COR-L47 (cell line): ENCODE measurements around the gene PFN1.
A peak's percentile ranks its signal among the peaks of the same experiment; 100 is the strongest.

Experiments used
- DNase-seq: peaks from one replicate; lab custom pipeline; 2025; lab: John Stamatoyannopoulos, UW

The PFN1 gene

DNA sequence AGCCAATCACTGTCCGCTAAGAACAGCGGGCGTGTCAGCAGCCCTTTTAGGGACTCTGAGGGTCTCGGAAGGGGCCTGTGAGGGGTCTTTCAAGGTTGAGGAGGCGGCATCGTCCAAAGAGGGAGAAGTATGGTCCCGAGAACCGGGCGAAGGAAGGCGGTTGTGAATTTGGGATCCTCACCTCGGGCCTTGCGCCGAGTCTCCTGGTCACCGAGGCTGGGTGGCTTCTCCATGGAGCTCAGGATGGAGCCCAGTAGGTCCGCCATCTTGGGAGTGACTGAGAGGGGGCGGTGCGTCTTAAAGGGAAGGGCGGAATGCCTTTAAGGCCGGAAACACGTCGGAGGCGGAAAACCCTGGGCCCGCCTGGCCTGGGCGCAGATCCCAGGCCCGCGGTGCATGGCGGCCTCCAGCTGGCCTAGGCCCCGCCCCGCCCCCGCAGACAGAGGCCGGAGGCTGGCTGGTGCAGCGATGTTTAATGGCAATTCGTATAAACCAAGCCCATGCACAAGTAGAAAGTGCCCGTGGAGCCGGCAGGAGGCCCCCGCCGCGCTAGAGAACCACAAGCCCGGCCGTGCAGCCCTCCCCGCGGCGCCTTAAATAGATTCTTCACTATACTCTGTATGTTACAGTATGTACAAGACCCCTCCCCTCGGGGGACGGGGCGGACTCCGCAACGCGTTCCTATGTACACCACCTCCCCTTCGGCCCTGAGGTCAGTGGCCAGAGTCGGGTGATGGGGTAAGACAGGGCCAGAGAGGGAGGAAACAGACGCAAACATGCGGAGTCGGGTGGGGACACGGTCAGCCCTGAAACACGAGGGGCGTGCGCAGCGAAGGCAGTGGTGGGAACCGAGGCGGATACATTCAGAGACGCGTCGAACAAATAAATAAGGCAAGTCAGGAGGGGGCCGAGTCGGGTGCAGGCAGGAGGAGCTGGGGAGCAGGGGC lies 19.5 kb upstream of the PFN1 start, which contains the start of gene SPAG7:
TSS of gene SPAG7 (minus strand) at position 279 of the 947 bp plus-strand sequence. CDS start at position 266, 13 bp downstream.
- peak; percentile 80 for DNase-seq

DNA sequence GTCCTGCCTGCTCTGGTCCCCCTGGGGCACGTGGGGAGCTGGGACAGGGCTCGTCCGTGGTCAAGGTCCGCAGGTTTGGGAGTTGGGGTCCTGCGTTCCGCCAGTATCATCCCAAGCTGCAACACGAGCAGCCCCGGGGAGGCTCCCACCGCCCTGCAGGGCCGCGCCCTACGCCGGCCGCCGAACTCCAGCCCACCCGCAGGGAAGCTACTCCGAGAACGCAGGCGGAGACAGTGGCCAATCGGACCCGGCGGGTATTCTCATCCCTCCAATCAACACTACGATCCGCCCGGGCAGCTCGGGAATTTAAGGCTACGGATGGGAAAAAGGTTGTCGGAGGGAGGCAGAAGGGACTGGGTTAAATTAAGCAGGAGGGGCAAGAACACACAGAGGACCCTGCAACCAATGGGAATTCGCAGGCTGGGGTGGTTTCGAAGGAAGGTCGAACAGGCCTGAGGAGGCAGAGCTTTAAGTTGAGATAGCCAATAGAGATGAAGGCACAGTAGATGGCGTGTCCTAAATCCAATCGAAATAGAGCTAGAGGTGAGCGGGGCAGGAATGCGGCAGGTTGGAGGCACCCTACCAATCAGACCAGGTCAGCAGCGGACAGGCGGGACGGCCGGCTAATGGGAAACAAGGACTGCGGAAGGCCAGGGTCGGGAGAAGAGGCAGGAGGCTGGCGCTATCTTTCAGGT lies 18.7 kb upstream of the PFN1 start:
- peak; percentile 91 for DNase-seq

DNA sequence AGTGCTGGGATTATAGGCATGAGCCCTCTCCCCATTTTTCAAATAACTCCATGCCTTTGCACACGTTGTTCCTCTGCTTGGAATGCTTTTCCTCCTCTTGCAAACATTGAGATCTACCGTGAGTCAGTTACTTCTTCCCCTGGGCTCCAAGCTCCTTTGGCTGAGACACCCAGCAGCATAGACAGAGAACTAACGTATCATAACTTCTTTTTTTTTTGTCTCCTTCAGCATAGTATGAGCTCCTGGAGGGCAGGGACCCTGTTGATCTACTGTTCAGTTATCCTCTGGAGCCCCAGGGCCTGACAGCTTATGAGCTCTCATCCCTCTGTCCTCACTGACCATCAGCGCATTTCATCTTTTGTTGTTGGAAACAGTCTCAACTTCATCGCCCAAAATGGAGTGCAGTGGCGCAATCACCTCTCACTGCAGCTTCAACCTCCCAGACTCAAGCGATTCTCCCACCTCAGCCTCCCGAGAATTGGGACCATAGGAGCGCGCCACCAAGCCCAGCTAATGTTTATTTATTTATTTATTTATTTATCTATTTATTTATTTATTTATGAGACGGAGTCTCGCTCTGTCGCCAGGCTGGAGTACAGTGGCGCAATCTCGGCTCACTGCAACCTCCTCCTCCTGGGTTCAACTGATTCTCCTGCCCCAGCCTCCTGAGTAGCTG lies 17.1 kb upstream of the PFN1 start:
- DNase-seq: no peak

DNA sequence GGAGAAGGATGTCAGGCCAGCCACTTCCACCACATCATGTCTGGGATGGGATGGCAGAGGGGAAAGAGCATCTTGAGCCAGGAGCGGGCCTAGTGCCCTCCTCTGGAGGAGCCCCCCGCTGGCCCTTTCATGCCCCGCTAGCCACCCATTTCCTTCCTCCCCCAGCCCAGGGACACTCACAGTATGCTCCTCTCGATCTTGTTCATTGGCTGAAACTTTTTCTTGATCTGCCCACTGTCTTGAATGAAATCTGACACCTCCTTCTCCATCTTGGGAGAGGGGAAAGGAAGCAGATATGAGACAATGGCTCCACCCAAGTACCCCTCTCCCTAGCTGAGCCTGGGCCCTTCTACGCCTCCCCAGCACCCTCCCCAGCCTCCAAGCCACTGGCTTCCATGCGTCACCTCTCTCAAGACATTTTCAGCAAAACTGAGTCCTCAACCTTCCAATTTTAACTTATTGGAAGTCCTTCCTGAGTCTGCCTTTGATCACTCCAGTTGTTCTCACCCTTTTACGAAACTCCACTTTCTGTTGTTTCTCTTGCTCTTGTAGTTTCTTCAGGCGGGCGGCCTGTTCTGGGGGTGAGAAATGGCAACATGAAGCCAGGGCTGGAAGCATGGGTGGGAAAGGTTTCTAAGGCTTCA lies 12.1 kb upstream of the PFN1 start:
- DNase-seq: no peak

DNA sequence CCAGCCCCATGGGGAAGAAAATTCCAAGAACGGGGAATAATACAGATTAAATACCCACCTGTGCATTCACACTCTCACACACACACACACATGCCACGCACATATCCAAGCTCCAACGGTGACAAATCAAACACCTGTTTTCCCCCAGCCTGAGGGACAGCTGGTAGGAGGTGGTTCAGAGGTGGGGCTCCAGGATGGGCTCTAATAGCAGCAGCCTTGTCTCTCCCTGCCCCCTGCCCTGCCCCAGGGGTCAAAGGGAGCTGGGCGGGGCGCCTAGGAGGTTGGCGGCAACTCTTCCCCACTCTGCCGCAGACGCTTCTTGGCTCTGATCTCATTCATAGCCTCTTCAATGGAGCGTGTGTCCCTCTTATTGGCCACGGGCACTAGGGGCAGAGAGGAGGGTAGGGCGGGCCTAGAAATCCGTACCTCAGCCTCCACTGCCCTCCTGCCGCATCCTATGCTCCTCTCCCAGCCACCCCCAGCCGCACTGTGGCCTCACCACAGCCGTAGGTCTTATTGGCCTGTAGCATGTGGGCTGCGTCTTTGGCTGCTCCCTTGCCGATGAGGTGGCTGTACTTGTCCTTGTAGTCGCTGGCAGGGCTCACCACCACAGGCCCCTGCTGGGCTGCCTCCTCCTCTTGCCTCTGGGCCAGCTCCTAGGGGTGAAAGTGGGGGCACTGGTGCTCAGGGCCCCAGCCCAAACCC lies 11.1 kb upstream of the PFN1 start:
- DNase-seq: no peak

DNA sequence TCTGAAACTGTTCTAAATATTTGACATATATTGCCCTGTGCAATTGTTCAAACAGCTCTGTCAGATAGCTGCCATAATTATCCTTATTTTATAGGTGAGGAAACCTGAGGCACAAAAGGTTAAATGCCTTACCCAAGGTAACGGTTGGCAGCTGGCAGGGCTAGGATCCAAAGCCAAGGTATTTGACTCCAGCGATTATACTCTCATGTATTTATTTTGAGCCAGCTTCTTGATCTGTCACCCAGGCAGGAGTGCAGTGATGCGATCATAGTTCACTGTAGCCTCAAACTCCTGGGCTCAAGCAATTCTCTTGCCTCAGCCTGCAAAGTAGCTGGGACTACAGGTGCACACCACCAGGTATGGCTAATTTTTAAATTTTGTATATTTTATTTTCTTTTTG lies 9.8 kb upstream of the PFN1 start:
- DNase-seq: no peak

DNA sequence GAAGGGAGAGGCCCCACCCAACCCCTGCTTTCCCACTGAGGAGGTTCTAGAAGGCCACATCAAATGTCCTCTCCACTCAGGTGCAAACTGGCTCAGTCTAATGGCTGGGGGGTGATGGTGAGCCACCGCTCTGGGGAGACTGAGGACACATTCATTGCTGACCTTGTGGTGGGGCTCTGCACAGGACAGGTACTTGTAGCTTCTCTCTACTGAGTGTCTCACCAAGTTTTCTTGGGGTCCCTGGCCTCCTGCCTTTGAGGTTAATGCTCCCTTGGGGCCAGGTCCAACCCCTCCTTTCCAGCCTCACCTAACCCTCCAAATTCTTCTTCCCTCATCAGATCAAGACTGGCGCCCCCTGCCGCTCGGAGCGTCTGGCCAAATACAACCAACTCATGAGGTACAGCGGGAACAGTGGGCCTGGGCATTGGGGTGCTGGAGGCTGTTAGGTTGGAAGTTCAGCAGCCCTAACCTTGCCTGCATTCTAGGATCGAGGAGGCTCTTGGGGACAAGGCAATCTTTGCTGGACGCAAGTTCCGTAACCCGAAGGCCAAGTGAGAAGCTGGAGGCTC lies 8.2 kb upstream of the PFN1 start:
- no peak for DNase-seq

DNA sequence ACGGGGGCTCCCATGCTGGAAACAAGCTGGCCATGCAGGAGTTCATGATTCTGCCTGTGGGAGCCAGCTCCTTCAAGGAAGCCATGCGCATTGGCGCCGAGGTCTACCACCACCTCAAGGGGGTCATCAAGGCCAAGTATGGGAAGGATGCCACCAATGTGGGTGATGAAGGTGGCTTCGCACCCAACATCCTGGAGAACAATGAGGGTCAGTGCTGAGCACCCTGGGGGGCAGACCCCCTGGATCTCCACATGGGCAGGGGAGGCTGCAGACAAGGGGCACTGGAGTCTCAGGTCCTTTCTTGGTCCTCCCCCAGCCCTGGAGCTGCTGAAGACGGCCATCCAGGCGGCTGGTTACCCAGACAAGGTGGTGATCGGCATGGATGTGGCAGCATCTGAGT lies 6.8 kb upstream of the PFN1 start:
- DNase-seq: no peak

DNA sequence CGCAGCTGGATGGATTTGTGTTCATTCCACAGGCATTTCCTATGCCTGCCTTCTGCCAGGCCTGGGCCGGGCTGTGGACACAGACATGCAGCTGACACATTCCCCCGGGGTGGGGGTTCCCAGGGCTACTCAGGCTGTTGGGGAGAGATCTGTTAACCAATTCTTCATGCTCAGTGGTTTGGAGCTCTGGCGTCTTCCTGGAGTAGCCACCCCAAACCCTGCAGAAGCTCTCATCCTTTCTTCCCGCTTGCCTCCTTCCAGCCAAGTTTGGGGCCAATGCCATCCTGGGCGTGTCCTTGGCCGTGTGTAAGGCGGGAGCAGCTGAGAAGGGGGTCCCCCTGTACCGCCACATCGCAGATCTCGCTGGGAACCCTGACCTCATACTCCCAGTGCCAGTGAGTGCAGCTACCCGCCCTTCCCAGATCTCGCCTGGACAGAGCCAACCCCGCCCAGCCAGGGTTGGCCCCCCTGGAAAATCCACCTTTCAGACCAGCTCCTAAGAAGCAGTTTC lies 5.2 kb upstream of the PFN1 start:
- no peak for DNase-seq

DNA sequence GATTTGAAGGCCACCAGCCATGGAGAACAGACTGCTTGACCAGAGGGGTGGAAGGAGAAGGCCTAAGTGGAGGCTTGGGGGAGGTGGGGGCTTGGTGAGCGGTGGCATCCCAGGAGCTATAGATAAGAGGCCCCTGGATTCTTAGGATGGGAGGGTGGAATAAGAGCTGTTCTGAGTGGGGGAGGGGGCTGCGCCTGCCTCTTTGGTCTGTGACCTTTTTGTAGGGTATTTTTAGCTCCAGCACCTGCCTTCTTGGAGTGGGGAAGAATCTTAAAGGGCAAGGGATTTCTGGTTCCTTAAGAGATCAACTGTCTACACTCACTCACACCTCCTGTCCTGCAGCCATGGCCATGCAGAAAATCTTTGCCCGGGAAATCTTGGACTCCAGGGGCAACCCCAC lies 3.2 kb upstream of the PFN1 start:
- DNase-seq: no peak

DNA sequence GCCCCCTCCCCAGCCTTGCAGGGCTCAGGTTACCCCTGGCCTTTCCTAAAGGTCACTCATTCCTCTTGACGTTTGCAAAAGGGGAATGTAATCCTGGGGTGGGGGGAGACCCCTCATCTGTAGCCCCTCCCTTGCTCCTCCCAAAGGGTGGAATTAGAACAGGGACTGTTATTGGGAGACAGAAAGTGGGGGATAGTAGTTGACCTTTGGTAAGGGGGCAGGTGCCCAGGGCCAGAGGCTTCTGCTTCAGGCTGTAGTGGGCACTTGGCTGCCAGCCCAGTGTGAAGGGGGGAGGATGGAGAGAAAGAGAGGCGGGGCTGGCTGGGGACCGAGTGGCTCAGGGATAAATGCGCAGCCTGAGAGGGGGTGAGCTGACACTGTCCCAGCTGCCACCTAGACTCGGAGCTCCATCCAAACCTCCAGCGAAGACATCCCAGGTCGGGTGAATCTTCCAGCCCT lies 2.4 kb upstream of the PFN1 start, which contains the start of gene ENO3:
TSS of gene ENO3 (plus strand) at position 374 of the 459 bp plus-strand sequence. CDS start 711 bp downstream, outside the sequence.
- DNase-seq: no peak

DNA sequence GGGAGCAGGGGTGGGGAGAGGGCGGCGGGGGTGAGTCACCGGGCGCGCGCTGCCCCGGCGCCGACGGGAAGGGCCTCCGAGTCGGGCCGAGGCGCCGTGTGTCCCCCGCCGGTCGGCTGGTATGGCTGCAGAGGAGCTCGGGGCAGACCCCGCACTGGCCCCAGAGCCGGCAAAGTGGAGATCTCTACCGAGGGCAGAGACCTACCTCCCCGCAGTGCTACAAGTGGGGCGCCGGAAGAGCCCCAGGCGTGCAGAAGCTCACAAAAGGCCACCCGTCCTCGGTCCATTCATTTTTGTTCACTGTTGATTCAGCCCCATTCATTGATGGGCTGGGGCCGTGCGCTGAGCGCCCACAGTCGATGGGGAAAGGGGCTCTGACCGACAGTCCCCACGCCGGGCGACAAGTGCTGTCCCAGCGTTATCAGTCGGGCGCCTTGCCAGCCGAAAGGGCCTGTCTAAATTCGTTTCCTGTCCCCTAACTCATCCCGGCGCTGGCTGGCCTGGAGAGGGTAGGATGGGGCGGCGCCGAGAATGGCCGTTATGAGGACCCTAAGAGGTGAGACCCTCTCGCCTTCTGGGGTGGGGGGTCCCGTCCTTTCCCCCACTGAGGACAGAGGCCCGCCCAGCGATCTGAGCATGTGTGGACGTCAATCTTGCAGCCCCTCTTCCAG lies 1.9 kb upstream of the PFN1 start:
- DNase-seq: no peak

DNA sequence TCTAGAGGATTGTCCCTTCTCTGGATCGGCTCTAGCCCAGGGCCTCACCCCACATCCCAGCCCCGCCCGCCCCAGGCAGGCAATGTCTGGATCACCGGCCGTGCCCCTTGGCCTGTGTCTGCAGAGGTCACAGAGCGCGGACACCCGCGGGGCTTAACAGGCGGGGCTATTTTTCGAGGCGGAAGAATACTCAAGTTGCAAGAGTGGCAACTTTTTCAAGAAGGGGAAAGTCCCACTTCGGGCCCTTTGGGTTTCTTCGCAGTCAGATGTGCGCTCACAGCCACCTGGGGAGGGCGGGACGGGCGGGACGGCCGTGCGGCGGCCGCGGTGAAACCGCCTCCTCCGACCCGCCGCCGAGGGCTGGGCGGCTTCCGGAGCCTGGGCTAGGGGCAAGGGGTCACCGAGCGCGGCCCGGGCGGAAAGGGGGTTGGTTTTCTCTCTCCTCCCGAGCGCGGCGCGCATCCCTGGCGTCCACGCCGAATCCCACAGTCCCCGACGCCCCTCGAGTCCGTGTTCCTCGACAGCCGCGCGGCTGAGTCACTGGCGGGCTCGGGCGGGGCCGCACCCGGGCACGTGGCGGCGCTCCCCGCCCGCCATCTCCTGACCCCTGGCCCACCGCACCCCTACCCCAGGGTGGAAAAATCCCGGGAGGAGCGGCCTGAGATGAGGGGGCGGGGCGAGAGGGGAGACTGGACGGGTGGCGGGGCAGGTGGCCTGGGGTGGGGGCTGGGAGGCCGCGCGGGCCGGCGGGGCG lies 1.2 kb upstream of the PFN1 start:
- no peak for DNase-seq

DNA sequence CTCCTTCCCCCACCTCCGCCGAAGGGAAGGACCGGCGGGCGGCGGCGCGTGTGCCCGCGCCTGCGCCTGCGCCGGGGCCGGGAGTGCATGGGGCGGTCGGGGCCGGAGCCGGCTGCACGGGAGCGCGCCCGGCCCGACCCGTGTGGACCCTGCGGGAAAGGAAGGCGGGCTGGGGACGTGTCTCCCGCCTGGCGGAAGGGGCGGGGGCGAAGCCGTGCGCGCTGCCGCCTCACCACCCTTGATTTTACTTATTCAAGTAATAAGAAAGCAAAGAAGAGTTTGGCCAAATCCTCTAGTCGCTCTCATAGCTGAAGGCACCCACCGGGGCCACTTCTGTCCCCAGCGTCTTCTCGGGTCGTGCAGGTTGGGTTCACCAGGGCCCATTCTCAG lies 596 bp upstream of the PFN1 start:
- peak; percentile 66 for DNase-seq

DNA sequence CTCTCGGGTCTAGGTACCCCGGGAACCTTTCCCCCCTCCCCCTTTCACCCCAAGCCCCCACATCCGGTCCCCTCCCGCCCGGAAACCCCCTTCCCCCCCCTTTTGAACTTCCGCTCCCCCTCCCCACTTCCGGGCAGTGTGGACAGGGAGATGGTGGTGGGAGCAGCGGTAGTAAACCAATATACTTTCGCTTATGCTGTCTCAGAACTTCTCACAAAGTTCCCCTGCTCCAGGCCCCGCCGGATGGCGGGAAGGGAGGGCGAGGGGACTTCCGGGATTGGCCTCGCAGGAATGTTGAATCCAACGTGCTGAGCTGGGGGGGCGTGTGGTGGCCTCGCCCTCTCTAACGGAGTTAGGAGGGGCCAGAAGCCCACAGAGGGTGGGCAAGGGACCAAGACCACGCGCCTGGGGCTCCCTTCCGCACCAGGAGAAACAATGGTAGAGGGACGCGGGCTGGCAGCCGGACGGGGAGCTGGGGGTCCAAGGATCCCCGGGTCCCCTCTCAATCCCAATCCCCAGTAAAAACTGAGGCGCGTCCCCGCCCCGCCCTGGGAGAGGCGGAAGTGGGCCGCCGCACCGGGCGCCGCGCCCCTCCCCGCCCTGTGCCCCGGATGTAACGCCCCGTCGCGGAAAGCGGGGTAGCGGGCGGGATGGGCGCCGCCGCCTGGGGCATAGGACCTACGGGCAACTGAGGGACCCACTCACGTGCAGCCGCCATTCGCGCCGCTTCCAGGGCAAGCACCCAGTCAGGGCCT lies 742 bp downstream of the PFN1 start:
- DNase-seq: no peak

DNA sequence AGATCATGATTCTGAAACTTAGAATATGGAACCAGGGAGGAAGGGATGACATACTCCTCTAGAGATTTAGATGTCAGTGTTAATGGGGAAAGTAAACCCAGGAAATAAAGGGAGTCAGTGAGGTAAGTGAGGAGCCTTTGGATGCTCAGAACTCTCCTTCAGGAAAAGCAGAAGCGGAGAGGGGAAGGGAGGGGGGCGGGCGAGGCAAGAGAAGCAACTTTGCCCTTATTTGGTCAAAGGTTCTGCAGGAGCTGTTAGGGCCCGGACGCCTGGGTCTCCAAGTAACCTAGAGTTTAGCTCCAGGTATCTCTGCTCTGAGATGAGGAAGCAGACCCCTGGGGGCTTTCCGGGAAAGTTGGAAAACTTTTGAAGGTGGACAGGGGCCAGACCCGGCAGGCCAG lies 1.3 kb downstream of the PFN1 start:
- DNase-seq: no peak

DNA sequence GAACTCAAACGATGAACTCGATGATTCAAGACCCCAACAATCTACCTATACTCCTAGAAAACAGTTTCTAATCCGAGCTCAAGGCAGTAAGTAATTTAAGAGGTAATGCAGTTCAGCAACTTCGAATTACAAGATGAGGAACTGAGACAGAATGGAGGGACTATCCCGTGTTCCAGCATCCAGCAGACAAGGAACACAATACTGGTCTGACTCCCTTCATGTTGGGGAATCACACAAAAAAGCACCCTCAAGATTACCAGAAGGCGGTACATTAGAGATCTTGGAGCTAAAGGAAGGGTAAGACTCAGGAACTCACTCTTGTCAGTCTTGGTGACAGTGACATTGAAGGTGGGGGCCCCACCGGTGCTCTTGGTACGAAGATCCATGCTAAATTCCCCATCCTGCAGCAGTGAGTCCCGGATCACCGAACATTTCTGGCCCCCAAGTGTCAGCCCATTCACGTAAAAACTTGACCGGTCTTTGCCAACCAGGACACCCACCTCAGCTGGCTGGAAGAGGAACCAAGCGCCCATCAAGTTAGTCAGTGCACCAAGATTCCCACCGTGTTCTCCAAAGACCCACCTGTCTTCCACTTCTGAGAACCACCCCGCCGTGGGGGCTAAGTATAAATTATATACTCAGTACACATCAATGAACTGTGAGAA lies 1.9 kb downstream of the PFN1 start:
- DNase-seq: no peak

DNA sequence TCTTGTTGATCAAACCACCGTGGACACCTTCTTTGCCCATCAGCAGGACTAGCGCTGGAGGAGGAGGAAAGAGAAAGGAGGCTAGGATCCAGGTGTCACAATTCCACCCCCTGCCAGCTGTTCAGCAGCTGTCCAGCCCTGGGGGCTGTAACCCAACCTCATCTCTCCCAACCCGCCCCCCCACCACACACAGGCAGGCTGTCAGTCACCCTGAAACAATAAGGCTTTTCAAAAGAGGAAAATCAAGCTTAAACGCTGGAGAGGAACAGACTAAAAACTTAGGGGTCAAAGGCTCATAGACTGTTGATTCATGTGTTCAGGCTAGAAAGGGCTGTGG lies 2.4 kb downstream of the PFN1 start:
- no peak for DNase-seq
